BLaER1 (cell line): ENCODE results near the gene KCTD14.
"Not testable (repeated sequence)": the region's sequence is repeated elsewhere in the genome, so short reads cannot be mapped to it uniquely, and the experiment has no call there.

Source experiments
- H3K27ac ChIP-seq: shearing (Covaris generic); formaldehyde crosslinking; 2 replicates; pipeline ENCODE4 v1.8.1; 2022
- H3K27me3 ChIP-seq: shearing (Covaris generic); formaldehyde crosslinking; 2 replicates; pipeline ENCODE4 v1.8.1; 2022
- H3K36me3 ChIP-seq: shearing (Covaris generic); formaldehyde crosslinking; 2 replicates; pipeline ENCODE4 v1.8.1; 2022
- H3K4me1 ChIP-seq: shearing (Covaris generic); formaldehyde crosslinking; 2 replicates; pipeline ENCODE4 v1.8.1; 2022
- H3K4me2 ChIP-seq: shearing (Covaris generic); formaldehyde crosslinking; 2 replicates; pipeline ENCODE4 v1.8.1; 2022
- H3K4me3 ChIP-seq: shearing (Covaris generic); formaldehyde crosslinking; 2 replicates; pipeline ENCODE4 v1.8.1; 2022
- H3K9ac ChIP-seq: shearing (Covaris generic); formaldehyde crosslinking; 2 replicates; pipeline ENCODE4 v1.8.1; 2022
- H3K9me3 ChIP-seq: shearing (Covaris generic); formaldehyde crosslinking; 2 replicates; pipeline ENCODE4 v1.8.1; 2022
- H4K20me1 ChIP-seq: shearing (Covaris generic); formaldehyde crosslinking; 2 replicates; pipeline ENCODE4 v1.8.1; 2022
- Cebpa-rat ChIP-seq: shearing (Covaris generic); IDR thresholded peaks from 2 replicates; pipeline ENCODE4 v1.8.1; 2022

KCTD14 gene

DNA sequence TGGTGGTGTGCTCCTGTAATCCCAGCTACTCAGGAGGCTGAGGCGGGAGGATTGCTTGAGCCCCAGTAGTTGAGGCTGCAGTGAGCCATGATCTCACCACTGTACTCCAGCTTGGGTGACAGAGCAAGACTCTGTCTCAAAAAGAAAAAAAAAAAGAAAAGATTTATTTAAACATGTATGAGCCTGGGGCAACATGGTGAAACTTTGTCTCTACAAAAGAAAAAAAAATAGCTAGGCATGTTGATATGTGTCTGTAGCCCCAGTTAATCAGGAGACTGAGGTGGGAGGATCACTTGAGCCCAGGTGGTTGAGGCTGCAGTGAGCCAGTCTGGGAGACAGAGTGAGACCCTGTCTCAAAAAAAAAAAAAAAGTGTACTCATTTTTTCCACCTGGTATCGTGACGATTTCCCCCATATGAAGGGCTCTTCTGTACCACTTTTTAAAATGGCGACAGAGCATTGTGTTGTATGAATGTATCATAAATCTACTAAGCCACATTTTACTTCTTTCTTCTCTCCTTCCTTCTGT, 16.4 kb upstream of the KCTD14 start:
- Histone ChIP-seq H3K9me3 (no peaks in the 10 kb centered on the region), H3K4me2 (peak overlapping the region; percentile 77), H3K4me3 (no peak overlapping the region), H3K4me1 (peaks cover 17% of the 10 kb centered on the region), H3K36me3 (no peaks in the 10 kb centered on the region), H3K9ac (no peak overlapping the region), H4K20me1 (no peaks in the 10 kb centered on the region), H3K27me3 (no peaks in the 10 kb centered on the region), H3K27ac (peak overlapping the region; percentile 82)
- no peak for TF ChIP-seq Cebpa-rat

DNA sequence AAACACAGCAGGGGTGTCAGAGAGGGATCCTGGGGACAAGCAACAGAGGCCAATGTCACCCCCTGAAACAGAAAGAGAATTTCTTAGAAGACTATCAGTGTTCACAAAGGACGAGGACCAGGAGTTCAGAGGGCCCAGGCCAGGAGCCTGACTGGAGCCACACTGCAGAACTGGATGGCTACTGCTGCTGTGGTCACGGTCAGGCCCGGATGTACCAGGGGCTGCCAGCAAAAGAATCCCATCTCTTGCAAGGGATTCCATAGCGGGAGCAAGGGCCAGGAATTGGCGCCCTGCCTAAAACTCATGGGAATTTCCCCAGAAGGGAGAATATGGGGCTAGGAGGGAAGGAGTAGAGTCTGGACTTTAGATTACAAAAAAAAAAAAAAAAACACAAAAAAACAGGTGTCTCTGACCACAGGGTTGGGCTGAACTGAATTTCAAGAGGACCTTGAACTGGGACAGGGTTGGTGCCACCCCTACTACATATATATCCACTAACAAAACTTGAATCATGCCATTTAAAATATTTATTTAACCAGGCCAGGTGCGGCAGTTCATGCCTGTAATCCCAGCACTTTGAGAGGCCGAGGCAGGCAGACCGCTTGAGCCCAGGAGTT, 15.7 kb upstream of the KCTD14 start:
- Histone ChIP-seq H3K4me2 (no peak overlapping the region), H3K4me1 (peaks cover 17% of the 10 kb centered on the region), H3K4me3 (no peak overlapping the region), H3K27ac (no peak overlapping the region), H3K27me3 (no peaks in the 10 kb centered on the region), H3K9ac (no peak overlapping the region), H4K20me1 (no peaks in the 10 kb centered on the region), H3K36me3 (no peaks in the 10 kb centered on the region), H3K9me3 (no peaks in the 10 kb centered on the region)
- TF ChIP-seq Cebpa-rat, result no peak

DNA sequence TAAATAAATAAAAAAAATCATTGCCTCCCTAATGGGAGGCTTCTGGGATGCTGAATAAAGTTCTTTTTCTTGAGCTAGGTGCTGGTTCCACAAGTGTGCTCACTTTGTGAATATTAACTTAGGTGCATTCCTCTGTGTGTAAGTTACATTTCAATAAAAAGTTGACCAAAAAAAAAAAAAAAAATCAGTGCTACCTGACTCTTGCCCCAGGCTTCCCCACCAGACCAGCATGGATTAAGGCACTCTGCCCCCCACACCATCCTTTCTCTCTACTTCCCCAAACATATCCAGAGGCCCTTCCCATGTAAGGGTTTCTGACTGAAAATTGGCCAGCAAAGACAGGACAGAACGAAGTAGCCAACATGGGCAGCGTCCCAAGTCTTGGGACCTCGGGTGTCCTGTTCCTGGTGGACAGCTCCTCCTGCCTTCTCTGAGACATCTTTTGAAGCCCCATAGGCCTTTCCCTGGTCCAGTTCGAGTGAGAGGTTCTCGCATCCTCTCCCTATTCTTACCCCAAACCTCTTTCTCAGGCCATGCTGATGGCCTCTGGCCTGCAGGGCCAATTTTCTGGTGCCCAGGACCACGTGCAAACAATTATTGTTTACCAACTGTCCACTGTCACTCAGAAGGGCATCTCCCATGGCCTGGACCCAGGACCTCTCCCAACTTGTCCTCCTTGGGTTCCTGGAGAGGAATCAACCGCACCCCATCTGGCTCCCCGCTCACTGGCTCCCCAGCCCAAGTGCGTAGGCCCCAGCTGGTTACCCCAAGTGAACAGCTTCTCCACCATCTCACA, 14.9 kb upstream of the KCTD14 start:
- Histone ChIP-seq H4K20me1 (no peaks in the 10 kb centered on the region), H3K9me3 (no peaks in the 10 kb centered on the region), H3K4me3 (no peak overlapping the region), H3K36me3 (no peaks in the 10 kb centered on the region), H3K27me3 (no peaks in the 10 kb centered on the region), H3K9ac (no peak overlapping the region), H3K27ac (no peak overlapping the region), H3K4me1 (peaks cover 17% of the 10 kb centered on the region), H3K4me2 (no peak overlapping the region)
- TF ChIP-seq Cebpa-rat, result no peak

DNA sequence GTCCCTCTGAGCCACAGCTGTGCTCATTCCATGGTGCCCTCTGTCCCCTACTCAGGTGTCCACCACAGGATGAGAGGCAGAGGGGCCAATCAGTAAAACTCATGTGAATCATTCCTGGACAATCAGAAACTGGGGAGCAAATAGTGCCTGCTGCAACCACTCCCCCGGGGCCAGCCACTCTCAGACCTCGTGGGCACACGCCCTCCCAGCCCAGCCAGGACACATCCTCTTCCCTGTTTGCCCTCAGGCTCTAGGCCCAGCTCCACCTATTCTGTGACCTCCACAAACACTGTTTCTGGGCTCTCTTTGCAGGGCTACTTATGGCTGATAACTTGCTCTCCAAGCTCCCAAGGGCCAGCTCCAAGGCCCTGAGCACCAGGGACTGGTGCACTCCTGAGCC, 14.0 kb upstream of the KCTD14 start:
- H3K4me2 ChIP-seq, result no peak overlapping the region
- no peak overlapping the region for H3K4me3 ChIP-seq
- no peak overlapping the region for H3K27ac ChIP-seq
- H3K9ac ChIP-seq, result no peak overlapping the region
- H3K4me1 ChIP-seq, result peaks cover 23% of the 10 kb centered on the region
- no peaks in the 10 kb centered on the region for H4K20me1 ChIP-seq
- TF ChIP-seq Cebpa-rat, result no peak
- H3K27me3 ChIP-seq, result no peaks in the 10 kb centered on the region
- H3K9me3 ChIP-seq, result no peaks in the 10 kb centered on the region
- H3K36me3 ChIP-seq, result no peaks in the 10 kb centered on the region

DNA sequence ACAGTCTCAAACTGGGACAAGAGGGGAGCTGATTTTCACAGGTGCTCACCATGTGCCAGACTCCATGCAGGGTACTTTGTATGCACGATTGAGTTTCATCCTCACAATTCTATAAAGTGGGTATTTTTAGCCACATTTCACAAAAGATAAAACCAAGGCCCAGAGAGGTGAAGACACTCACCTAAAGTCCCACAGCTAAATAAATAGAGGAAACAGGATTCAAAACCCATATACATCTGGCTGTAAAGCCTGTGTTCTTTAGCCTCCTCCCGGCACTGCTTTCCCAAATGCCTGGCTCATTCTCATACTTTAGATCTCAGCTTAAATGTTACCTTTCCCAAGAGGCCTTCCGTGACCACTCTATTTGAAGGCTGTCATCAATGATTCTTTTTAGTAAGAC, 13.2 kb upstream of the KCTD14 start:
- Histone ChIP-seq H3K4me3 (no peak overlapping the region), H4K20me1 (no peaks in the 10 kb centered on the region), H3K9me3 (no peaks in the 10 kb centered on the region), H3K4me2 (no peak overlapping the region), H3K36me3 (no peaks in the 10 kb centered on the region), H3K9ac (no peak overlapping the region), H3K27ac (no peak overlapping the region), H3K27me3 (no peaks in the 10 kb centered on the region), H3K4me1 (peaks cover 31% of the 10 kb centered on the region)
- no peak for TF ChIP-seq Cebpa-rat

DNA sequence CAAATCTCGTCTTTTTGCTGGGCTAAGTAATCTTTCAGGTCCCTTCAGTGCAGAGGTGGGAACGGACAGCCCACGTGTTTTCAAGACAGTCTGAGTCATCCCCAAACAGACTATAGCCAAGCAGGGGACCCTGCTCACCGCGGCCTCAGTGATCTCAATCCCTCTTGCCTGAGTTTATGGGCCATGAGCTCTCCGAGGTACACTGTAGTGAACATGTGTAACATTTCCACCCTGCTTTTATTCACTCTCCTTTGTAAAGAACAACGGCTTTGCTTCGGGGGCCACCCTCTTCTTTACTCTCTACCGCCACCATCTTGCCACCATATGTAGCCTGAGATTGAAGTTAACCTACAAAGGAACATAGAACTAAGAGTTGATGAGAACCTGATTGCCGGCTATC, 11.5 kb upstream of the KCTD14 start:
- no peak for TF ChIP-seq Cebpa-rat
- Histone ChIP-seq H3K4me1 (peaks cover 31% of the 10 kb centered on the region), H3K4me2 (no peak overlapping the region)

DNA sequence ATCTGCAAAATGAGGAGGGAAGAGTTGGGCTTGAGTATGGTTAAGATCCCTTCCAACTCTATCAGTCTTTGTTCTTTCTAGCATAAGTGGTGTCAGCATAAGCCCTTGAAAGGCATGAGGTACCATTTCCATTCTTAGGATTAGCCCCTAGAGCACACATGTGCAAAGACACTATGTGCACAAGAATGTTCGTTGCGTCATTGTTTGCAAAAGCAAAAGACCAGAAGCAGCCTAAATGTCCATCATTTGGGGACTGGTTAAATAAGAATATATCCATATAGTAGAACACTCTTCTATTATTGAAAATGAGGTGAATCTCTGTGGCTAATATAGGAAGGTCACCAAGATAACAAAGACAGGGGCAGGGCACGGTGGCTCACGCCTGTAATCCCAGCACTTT, 10.0 kb upstream of the KCTD14 start:
- peaks cover 26% of the 10 kb centered on the region for H3K4me1 ChIP-seq

More for the DNA sequence above, 11.5 kb upstream of the KCTD14 start:
- no peaks in the 10 kb centered on the region for H3K27me3 ChIP-seq
- no peak overlapping the region for H3K9ac ChIP-seq
- no peaks in the 10 kb centered on the region for H3K36me3 ChIP-seq
- no peak overlapping the region for H3K27ac ChIP-seq
- H4K20me1 ChIP-seq, result no peaks in the 10 kb centered on the region
- H3K4me3 ChIP-seq, result no peak overlapping the region
- no peaks in the 10 kb centered on the region for H3K9me3 ChIP-seq

DNA sequence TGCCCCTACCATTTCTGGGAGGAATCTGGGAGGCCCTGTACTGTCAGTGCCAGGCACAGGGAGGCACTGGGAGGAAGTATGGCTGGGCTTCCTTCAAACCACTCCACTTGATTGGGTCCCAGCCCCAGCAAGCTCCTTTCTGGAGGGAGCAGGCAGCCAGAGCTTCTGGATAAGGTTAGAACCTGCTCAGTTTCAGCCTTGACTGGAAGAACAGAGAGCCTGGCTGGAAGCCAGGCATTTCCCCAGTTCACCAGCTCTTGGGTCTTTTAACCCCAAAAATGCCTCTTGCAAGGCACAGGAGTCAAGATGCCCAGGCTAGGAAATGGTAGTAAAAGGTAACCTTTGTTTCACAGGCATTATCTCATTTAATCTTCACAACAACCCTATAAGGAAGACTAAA, 9.0 kb upstream of the KCTD14 start:
- Histone ChIP-seq H3K9ac (no peak overlapping the region), H3K4me3 (no peak overlapping the region), H3K27ac (no peak overlapping the region), H4K20me1 (no peaks in the 10 kb centered on the region), H3K4me2 (peak overlapping the region; percentile 36), H3K27me3 (no peaks in the 10 kb centered on the region), H3K9me3 (no peaks in the 10 kb centered on the region), H3K4me1 (peaks cover 26% of the 10 kb centered on the region), H3K36me3 (no peaks in the 10 kb centered on the region)
- no peak for TF ChIP-seq Cebpa-rat

More for the DNA sequence above, 10.0 kb upstream of the KCTD14 start:
- Histone ChIP-seq H3K9ac (no peak overlapping the region), H3K36me3 (no peaks in the 10 kb centered on the region), H3K27me3 (no peaks in the 10 kb centered on the region), H3K27ac (no peak overlapping the region), H3K4me3 (no peak overlapping the region), H4K20me1 (no peaks in the 10 kb centered on the region), H3K9me3 (no peaks in the 10 kb centered on the region), H3K4me2 (no peak overlapping the region)
- TF ChIP-seq Cebpa-rat, result no peak

DNA sequence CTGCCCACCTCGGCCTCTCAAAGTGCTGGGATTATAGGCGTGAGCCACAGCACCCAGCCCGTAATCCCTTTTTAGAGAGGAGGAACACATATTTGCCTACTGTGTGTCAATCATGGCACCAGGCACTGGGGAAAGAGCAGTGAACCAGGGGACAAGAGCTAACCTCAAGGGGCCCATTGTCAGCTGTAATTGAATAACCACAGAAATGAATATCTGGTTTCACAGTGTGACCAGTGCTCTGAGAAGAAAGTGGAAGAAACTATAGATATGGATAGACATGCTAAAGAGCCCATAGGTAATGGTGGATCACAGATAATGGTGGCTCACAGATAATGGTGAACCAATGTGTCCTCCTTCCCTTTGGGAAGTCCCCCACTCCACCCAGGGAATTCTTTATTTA, 8.6 kb upstream of the KCTD14 start:
- Histone ChIP-seq H3K36me3 (no peaks in the 10 kb centered on the region), H3K4me1 (peaks cover 26% of the 10 kb centered on the region), H3K4me3 (no peak overlapping the region), H3K4me2 (peak overlapping the region; percentile 36), H4K20me1 (no peaks in the 10 kb centered on the region), H3K27ac (no peak overlapping the region), H3K27me3 (no peaks in the 10 kb centered on the region), H3K9me3 (no peaks in the 10 kb centered on the region), H3K9ac (no peak overlapping the region)
- no peak for TF ChIP-seq Cebpa-rat

DNA sequence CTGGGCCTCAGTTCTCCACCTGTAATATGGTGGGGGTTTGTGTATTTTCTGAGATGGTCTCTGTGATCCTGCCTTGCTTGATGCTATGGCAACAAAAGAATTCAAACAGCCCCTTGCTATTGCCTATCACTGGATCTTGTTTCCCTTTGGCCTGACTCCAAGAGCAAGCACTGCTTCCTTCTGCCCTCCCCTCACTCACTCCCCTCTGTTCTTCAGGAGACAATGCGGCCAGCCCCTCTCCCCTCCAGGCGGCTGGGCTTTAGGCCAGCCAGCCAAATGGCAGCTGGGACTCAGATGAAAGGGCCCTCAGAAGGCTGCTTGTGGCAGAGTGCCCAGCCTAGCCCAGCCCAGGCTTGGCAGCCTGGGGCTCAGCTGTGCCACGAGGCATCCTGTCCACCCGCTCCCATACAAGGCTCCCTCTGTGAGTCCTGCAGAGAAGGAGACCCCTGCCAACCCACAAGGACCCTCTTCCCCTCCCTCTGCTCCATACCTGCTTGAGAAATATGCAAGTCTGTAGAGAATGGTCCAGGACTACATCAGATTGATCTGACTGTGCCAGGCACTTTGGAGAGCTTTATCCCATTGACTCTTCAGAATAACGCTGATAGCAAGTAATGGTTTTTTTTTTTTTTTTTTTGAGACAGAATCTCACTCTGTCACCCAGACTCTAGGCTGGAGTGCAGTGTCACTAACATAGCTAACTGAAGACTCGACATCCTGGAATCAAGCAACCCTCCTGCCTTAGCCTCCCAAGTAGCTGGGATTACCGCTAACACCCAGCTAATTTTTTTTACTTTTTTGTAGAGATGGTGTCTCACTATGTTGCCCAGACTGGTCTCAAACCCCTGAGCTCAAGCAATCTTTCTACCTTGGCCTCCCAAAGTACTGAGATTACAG, 7.6 kb upstream of the KCTD14 start:
- no peak overlapping the region for H3K27ac ChIP-seq
- H3K36me3 ChIP-seq, result no peaks in the 10 kb centered on the region
- H3K27me3 ChIP-seq, result no peaks in the 10 kb centered on the region
- H3K4me1 ChIP-seq, result peaks cover 26% of the 10 kb centered on the region
- no peak overlapping the region for H3K4me3 ChIP-seq
- H3K4me2 ChIP-seq, result peak overlapping the region; percentile 46
- H3K9ac ChIP-seq, result no peak overlapping the region
- no peaks in the 10 kb centered on the region for H3K9me3 ChIP-seq
- no peaks in the 10 kb centered on the region for H4K20me1 ChIP-seq
- no peak for TF ChIP-seq Cebpa-rat

DNA sequence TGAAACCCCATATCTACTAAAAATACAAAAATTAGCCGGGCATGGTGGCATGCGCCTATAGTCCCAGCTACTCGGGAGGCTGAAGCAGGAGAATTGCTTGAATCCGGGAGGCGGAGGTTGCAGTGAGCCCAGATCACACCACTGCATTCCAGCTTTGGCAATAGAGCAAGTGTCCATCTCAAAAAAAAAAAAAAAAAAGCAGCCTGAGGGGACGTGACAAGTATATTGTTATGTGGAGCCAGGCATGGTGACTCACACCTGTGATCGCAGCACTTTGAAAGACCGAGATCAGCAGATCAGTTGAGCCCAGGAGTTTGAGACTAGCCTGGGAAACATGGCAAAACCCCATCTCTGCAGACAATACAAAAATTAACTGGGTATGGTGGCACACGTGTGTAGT, 5.3 kb upstream of the KCTD14 start:
- H3K4me2 ChIP-seq, H3K27ac ChIP-seq, H3K36me3 ChIP-seq, H4K20me1 ChIP-seq, H3K9ac ChIP-seq, H3K9me3 ChIP-seq, H3K4me3 ChIP-seq, H3K27me3 ChIP-seq: not testable (repeated sequence)
- peaks cover 26% of the 10 kb centered on the region for H3K4me1 ChIP-seq
